AG08396 (cell line): Measurements from ENCODE around the gene CLDN14.

ENCODE experiments used
- DNase-seq: peaks from one replicate; pipeline ENCODE4 v3.0.0; 2012; ENCODE audit warnings: low spot score, mixed read lengths

The CLDN14 gene

DNA sequence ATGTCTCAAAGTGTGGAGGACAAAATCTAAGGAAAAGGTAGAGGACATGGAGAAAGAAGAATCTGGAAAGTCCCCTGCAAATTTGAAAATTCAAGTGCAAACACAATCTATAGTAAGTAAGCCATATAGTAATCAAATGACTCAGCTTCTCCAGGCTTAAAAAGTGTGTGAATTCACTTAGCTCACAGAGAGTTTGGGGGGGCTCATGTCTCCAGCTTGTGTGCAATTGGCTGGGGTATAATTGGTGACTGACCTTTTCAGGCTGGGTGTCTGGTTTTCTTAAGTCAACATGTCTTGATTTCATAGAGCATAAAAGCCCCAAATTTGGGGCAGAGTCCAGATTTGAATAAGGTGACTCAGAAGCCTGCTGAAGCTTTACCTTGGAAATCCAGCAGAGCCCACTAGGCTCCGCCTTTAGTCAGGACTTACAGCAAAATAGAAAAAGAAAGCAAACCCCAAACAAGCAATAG is 8.6 kb downstream of the CLDN14 start:
- DNase-seq = no peak

DNA sequence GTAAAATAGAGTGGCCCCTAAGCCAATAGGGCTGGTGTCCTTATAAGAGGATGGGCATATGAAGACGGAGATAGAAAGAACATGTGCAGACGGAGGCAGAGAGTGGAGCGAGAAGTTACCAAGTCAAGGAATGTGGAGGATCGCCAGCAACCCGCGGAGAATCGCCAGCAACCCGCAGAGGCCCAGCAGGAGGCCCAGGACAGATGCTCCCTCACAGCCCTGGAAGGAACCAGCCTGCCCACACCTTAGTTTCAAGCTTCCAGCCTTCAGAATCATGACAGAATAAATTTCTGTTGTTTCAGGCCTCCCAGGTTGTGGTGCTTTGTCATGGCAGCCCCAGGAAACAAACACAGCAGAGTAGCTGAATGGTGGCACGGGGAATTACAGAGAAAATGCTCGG is 9.6 kb downstream of the CLDN14 start:
- no peak for DNase-seq

DNA sequence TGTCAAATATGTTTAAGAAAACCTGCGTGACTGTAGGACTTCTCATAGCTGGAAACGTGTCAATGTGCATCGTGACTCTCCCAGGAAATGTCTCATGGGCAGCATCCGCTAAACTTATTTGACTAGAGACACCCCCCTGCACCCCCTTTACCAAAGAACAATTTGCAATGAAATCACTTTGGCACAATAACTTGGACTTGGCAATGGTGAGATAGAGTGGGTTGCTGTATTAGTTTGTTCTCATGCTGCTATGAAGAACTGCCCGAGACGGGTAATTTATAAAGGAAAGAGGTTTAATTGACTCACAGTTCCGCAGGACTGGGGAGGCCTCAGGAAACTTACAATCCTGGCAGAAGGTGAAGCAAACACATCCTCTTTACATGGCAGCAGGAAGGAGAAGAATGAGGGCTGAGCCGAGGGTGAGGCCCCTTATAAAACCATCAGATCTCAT is 13.8 kb downstream of the CLDN14 start:
- DNase-seq = no peak

DNA sequence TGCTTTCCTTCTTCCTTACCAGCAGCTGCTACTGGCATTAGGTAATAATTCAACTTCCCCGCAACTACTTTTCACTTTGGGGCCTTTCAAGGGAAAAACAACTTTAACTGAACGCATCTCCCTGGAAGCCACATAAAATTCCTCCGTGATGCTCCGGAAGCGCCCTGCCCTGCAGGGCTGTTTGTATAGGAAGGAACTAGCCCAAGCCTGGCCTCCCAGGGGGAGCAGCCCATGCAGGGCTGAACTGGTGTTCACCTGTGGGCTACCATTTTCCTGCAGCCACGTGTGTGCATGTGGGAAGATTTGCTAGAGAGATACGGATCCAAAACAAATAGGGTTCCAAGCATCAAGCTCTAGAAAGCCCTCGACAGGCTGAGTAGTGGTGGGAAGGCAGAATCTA is 14.4 kb downstream of the CLDN14 start:
- DNase-seq = no peak

DNA sequence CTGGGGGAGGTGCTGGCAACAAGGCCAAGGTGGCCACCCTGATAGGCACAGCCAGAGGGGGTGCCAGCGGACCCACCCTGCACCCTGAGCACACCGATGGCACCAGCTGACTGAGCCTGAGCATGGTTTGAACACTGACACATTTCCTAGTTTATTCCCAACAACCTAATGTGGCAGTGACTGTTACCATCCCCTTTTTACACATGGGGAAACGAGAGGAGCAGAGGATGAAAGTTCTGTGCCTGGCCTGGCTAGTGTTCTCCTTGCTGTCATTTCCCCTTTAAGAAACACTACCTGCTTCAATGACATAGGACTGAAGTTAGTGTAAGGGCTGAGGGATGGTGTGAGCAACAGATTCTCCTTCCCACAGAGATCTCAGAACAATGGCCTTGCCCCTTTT is 15.3 kb downstream of the CLDN14 start:
- DNase-seq = no peak

DNA sequence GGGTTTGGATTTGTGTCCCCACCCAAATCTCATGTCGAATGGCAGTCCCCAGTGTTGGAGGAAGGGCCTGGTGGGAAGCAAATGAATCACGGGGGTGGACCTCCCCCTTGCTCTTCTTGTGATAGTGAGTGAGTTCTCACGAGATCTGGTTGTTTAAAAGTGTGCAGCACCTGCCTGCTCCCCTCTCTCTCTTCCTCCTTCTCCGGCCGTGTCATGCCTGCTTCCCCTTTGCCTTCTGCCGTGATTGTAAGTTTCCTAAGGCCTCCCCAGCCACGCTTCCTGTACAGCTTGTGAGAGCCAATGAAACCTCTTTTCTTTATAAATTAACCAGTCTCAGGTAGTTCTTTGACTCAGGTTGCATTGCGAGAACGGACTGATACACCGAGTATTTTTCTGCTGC is 15.9 kb downstream of the CLDN14 start:
- no peak for DNase-seq

DNA sequence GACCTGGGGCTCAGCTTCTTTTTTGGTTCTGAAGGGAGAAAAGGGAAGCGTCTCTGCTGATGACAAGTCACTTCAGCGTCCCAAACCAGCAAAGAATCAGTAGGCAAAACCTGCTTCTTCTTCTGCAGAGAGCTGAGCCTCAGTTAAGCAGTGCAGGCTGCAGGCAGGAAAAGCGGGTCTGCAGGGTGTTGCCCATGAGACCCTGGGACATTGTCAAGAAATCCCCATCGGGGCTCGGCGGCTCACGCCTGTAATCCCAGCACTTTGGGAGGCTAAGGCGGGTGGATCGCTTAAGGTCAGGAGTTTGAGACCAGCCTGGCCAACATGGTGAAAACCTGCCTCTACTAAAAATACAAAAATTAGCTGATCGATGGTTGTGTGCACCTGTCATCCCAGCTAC is 16.7 kb downstream of the CLDN14 start:
- DNase-seq = no peak

DNA sequence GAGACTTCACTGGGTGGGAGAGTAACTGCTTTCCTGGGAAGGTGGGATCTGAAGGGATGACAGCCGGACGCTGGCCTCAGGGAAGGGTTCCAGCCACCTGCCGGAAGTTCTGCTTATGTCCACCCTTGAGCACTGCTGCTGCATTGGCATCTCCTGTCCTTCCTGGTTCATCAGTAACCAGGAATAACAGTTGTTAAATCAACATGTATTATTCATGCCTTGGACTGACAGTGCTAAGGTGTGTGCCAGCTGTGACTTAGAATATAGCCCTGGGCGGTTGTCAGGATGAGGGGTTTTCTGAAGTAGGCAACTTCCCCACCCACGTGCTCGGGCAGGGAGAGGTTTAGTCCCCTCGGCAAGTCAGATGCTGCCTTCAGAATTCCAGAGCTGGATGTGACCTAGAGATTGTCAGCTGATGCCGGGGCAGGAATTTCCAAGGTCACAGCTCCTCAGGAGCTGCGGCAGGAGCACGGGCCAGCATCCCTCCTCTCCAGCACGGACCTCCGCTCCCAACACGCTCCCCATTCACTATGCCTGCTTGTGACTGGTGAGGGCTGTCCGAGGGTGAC is 17.9 kb downstream of the CLDN14 start:
- no peak for DNase-seq

DNA sequence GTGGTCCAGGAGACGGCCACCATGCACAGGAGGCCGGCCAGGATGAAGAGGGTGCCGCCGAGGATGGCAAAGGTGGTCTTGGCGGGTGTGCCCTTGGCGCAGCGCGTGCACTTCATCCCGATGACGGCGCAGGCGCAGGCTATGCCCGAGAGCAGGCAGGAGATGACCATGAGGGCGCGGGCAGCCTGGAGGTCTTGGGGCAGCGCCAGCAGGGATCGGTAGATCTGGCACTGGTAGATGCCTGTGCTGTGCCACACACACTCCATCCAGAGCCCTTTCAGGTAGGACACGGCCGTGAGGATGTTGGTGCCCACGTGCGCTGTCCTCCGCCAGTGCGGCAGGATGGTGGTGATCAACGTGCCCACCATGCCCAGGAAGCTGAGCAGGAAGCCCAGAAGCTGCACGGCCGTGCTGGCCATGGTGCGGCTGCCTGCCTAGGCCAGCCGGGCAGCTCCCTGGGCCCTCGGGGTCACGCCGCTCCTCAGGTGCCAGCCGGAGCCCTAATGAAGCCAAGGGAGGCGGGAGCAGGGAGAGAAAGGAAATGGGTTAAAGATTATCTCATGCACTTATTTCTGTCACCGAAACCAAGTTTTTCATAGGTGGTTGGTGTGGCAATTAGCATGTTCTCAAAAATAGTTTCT is 18.5 kb downstream of the CLDN14 start:
- DNase-seq = no peak

DNA sequence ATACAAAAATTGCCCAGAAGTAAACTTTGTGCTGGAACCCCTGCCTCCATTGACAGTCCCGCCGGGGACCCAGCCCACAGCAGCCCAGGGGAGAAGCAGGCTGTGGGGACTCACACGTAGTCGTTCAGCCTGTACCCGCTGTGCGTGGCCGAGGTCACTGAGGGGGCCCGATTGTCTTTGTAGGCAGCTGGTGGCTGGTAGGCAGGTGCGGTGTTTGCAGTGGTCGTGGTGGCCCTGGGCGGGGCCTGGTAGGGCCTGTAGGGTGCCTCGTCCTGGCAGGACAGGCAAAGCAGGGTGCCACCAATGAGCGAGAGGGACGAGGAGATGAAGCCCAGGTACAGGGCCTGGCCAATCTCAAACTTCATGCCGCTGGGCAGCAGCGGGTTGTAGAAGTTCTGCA is 19.1 kb downstream of the CLDN14 start:
- DNase-seq = no peak

DNA sequence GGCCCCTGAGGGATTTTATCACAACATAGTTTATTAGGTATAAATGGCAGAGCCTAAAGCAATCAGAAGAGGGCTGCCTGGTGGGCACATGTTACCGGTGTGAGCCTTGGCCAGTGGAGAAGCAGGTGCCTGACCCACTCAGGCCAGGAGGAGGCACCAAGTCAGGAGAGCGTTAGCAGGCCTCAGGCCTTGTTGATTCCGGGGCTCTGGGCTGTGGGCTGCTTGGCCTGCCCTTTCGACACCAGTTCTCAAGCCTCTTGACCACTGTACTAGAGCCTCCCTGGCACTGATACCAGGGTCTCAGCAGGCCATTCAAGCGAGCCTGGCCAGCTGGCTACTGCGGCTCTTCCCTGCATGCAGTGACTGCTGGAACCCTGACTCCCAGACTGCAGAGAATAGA is 20.8 kb downstream of the CLDN14 start:
- no peak for DNase-seq

DNA sequence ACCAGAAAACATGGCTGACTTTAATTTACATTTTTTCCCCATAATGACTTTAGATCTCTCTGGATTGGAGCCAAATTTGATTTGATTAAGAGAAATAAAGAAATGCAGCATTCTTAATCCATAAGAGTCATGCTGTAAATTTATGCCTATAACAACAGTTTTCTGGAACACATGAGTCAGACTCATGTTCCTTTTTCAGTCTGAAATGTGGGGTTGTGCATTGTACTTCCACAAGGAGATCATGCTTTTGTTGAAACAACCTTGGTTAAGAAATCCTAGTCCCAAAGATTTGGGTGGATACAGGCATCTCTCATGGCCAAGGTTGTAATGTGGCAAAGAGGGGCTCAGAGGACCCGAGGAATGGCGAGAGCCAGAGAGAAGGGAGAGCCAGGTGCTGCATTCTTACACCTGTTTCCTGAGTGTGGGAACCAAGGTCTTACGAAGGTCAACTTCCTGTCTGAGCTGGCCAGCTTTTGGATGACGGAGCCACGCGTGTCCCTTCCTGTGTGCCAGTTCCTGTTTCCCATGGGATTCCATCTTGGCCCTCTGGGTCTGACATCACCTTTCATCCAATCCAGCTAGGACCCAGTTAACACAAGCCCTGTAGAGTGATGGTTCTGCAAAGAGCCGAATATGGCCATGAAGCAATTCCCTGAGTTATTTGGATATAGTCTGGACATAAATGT is 23.1 kb downstream of the CLDN14 start:
- DNase-seq = no peak

DNA sequence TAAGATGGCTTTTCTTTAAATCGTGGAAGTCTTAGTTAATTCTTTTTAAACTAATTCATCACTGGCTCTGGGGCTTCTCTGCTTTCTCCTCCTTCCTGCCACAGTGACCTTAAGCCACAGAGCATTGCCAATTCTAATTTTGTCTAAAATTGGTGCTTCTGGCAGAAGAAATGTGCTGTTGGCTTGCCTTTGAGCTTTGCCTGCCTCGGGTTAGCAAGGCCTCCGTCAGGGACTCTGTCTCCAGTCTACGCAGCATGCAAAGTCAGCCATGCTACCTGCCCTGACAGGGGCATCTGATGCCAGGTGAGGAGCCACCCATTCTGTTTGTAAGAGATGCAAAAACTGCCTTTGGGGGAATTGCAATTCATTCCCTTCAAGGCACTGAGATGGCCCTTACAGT is 25.2 kb downstream of the CLDN14 start:
- no peak for DNase-seq

DNA sequence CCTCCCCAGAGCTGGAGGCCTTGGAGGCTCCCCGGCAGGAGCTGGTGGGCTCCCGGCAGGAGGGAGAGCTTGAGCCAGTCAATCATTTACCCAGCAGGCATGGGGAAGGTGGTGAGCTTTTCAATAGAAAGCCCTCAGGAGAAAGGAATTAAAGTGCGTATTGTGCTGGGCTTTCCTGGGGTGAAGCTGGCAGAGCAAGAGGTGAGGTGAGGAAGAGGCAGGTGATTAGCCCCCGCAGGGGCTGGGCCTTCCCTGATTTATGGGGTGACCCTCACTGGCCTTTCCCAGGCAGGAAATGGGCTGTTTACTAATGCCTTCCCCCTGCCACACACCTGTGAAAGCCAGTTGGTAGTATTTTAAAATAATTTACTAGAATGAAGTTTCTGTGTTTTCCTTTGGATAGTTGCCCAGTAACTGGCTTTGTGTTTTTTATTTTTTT is 25.8 kb downstream of the CLDN14 start:
- DNase-seq = no peak

DNA sequence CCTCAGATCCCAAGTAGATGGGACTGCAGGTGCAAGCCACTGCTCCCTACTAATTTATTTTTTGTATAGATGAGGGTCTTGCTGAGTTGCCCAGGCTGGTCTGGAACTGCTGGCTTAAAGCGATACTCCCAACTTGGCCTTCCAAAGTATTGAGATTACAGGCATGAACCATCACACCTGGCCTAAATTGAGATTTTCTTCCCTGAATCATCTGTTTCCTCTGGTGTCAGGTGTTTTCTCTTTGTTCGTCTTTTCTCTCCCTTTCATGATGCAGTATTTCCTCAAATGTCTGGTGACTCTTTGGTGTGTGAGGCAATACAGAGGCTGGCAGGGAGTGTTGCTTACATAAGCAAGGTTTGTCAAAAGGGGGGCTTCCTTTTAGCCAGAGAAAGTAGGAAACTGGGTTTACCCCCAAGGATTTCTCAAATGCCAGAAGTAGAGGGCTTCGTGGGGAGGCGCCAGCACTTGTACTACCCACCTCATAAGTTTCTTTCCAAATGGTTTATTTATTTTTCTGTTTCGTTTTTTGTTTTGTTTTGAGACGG is 27.6 kb downstream of the CLDN14 start:
- no peak for DNase-seq

DNA sequence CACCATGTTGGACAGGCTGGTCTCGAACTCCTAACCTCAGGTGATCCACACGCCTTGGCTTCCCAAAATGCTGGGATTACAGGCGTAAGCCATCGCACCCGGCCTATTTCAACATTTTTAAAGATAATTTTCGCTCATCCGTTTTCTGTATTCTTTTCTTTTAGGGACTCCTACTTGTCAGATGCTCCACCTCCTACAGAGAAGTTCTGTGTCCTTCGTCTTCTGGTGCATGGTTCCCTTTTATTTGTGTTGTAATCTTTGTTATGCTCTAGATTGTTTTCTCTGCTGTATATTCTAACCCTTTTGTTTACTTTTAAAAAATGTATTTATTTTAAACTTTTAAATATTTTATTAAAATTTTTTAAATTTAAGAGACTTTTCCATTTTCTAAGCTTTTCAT is 28.4 kb downstream of the CLDN14 start:
- no peak for DNase-seq

DNA sequence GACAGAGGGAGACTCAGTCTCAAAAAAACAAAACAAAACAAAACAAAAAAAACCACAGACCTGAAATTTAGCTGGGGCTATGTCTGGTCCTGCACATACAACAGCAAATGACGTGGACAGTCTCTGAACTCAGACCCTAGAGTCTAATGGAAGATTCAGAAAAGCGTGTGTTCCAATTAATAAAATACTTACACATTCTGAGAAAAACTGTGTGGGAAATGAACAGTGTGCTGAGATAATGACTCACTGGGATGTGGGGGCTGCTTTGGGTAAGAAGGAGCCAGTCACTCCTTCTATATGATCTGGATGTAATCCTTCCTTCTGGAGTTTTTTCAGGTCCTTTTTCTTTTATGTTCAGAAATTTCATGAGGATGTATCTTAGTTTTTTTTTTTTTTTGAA is 29.4 kb downstream of the CLDN14 start:
- DNase-seq = no peak

DNA sequence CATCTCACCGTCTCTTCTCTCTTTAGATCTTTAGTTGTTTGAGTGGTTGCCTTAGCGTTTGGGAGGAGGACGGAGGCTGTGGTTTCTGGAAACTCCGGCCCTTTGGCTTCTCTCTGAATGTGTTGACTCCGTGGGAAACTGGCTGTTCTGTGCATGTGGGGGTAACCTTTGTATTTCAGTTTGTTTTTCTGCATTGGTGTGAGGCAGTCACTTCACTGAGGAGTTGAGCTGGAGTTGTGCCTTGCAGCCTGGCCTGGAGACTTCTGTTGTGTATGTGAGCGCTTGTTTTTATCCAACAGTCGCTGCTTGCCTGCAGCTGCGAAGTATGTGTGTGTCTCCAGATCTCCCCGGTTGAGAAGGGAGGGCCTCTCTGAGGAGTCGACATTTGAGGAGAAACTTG is 33.6 kb downstream of the CLDN14 start:
- no peak for DNase-seq

DNA sequence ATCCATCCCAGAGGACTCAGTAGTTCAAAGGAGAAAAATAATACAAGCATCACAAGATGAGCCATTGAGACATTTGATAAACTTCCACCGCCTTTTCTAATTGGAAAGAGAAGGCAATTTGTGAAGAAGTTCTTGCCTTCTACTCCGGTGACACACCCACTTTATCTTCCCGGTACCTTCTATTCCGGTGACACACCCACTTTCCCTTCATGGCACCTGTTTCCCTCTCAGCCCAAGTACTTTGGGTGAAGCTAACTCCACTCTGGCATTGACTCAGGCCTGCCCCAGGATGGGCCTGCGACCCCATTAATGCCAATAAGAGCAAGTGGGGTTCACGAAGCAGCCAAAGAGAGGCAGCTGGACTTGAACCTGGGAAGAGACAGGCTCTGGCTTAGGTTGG is 38.2 kb downstream of the CLDN14 start:
- DNase-seq = no peak

DNA sequence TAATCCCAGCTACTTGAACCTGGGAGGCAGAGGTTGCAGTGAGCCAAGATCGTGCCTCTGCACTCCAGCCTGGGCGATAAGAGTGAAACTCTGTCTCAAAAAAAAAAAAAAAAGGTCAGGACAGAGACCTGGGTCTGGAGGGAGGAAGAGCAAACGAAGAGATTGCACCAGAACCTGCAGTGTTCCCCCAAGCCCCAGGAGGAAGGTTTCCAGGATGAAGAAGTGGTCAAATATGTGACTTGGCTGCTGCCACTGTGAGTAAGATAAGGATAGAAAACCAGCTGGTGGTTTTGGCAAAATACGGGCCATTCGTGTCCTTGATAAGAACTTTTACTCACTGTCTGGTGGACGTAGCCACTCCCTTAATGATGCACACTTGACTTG is 42.2 kb downstream of the CLDN14 start:
- DNase-seq = peak; percentile 46

DNA sequence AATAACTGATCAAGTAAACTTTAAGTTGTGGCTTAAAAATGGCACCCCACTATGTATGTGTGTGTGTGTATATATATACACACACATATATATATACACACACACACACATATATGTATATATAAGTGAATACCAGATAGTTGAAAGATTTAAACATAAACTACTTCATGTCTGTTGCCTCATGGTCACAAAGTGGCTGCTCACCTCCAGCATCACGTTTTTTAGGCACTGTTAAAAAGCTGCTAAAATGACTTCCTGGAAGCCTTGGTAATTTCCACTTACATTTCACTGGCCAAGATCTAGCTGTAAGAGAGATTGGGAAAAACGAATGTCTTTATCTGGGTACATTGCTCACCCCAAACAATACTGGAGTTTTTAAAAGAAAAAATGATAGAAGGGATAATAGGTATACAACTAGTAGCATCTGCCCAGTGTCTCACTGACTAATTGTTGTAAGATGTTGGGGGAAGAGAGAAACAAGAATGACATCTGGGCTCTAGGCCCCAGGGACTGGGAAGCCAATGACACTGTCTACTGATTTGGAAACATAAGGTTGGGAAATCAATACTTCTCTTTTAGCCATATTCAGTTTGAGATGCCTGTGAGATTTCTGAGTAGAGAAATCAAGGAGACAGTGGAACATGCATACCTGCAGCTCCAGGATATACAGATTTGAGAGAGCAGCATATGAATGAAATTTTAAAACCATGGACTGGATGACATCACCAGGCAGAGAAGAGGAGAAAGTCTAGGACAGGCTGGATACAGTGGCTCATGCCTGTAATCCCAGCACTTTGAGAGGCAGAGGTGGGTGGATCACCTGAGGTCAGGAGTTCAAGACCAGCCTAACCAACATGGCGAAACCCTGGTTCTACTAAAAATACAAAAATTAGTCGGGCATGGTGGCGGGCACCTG is 42.8 kb downstream of the CLDN14 start:
- no peak for DNase-seq

DNA sequence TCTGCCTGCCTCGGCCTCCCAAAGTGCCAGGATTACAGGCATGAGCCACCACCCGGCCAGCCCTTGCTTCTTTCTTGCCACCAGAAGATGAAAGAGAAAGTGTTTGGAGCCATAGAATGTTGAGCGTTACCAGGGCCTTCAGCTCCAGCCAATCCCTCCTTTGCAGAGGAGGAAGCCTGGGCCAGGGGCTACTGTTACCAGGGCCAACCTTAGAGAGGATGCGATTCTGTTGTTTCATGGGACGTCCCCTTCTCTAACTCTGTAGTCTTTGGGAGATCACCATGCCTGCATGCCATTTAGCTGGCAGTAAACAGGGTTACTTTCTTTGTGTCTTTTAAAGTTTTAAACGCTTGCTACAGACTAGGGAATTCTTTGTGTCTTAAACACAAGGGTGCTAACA is 45.8 kb downstream of the CLDN14 start:
- DNase-seq = no peak
